Measurements from ENCODE around the gene VIT.

Gene VIT

DNA sequence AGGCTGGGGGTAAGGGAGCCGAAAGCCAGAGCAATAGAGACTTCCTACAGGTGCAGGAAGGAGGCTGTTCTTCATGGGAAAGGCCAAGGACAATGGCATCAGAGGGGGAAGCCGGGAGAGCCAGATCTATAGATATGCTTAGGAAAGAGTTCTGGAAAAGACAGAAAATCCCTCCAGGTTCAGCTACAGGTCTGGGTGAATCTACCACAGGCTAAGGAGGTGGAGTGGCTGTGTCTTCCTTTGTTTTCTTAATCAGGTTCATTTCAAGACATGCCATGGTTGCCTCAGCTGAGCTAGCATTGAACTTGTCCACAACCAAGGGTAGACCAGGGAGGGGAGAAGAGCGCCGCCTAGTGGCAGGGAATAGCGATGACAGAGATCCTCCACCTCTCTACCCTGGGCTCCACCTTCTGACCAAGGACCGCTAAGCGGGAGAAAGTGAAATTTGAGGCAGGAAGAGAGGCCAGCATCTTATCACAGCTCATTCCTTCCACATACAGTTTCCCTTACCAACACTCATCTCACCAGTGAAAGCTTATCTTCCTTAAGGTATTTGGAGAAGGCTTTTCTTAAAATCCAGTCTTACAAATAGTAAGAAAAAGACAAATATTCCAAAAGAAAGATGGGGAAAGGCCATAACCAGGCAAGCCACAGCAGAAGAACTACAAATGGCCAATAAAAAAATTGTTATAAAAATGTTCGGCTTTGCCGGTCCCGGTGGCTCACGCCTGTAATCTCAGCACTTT is 74.2 kb downstream of the VIT start:
- no peak for DNase-seq

DNA sequence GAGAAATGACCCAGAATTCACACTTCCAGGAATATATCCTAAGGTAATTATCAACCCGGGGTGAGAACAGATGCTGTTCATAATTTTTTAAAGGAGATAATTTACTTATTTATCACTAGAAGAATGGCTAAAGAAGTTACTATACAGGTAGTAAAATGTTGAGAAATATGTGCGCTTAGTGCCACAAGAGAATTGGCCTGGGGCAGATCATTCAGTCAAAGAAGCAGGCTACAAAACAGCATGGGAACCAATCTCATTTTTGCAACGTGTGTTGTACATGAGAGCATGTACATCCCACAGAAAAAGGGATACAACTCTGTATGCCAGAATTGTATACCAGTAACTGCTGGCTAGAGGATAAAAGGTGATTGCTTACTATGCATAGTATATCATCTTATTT is 75.2 kb downstream of the VIT start:
- no peak for DNase-seq

DNA sequence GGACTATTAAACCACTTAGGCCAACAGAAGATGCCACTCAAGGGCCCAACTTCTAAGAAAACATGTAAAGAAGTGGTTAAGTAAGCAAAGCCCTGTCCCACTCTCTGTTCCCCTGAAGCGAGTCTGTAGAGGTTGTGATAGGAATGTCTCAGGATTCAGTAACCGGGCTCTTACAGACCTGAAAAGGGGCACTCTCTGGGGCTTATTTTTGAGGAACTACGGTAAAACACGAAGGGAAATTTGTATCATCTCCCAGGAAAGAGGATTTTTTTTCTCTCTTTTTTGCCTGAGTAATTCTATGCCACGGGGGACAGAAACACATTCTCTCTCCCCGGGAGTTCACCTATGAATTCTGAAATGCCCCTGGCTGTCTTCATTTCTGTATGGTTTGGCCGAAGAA is 77.4 kb downstream of the VIT start:
- no peak for DNase-seq

DNA sequence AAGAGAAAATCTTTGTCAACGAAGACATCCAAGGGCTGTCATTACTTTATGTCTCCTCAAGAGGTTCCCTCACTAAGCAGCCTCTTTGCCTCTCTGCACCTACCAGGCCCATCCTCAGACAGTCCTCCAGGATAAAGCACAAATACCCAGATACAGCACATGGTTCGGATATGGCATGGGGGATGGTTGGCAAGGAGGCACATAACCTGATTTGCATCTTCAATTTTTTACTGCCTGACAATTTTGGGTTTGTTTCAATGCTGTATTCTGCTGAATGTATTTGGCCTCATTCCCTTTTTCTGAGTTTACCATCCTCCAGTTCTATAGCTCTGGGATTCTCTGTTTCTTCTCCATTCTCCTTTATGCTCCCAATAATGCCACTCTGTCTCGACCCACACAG is 78.8 kb downstream of the VIT start:
- no peak for DNase-seq

DNA sequence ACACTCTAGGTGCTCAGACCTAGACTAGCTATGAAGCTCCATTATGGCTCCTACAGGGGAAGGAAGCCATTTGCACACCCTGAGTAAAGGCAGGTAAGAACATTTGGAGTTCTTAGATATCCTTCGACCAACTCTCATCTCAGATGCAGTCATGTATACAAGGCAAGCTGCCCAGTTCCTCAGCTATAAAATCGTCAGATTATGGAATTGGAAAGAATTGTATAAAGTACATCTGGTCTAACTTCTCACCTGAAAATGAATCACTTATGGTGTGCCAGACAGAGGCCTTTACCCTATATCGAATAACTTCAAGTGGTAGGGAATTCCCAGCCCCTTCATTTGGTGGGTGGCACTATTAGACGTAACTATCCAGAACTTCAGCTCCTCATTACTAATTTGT is 79.3 kb downstream of the VIT start:
- DNase-seq = no peak

DNA sequence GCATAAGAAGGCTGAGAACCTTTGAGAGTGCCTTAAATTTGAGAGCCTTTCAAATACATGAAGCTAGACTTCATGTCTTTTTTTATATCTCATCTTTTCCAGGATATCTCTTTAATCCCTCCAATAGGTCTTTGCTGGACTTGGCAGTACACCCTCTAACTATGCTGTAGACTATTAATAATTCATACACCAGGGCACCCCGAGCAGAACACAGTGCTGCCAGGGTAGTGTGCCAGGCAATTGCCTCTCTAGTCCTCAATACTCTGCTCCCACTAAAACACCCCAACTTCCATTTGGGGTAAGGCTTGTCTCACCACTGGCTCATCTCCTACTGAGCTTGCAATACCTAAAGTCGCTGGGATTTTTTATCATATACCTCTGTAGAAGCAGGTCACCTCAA is 80.8 kb downstream of the VIT start:
- no peak for DNase-seq

DNA sequence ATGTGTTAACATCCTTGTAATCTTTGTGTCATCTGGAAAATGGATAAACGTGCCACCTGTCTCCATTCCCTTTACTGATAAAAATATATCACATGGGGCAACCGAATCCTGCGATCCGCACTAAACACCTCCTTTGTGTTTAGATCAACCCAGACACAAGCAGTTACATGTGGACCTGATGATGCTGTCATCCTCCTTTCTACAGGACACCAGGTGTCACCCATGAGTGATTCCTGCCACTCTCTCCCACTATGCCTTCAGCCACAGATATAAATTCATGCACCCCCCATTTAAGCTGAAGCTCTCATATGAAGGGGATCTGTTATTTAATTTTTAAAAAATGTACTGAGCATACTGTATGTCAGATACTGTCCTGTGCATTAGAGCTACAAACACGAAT is 81.3 kb downstream of the VIT start:
- DNase-seq = no peak

DNA sequence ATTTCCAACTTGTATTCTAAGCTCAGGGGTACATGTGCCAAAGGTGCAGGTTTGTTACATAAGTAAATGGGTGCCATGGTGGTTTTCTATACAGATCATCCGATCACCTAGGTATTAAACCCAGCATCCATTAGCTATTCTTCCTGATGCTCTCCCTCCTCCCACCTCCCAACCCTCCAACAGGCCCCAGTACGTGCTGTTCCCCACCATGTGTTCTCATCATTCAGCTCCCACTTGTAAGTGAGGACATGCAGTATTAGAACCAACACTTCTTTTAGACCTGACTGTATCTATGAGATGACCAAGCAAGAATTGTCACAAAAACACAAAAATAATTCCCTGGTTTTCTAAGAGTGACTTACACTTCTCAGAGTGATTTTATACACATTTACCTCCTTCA is 83.0 kb downstream of the VIT start:
- DNase-seq = no peak

DNA sequence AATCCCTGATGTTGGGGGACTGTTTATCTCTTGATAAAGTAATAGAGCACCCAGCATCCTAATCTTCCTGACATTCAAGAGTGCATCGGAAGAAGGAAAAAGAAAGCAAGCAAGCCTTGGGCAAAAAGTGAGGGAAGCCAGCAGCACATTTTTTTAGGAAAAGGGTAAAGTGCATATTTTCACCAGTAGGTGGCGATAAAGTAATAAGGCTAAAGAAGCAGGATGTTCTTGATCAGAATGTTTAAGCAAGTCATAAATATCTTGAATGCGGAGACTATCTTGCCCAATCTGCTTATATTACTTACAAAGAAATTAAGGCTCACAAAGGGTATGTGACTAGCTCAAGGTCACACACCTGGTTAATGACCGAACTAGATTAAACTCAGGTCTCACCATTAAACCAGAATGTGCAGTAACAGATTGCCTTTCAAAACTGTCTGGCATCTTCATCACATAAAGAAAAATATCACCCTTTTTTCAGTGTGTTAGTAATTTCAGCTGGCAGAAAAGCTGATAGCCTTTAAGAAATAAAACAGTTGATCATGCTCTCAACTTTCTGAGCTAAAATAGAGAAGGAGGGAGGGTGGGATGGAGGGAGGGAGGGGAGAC is 83.8 kb downstream of the VIT start:
- no peak for DNase-seq

DNA sequence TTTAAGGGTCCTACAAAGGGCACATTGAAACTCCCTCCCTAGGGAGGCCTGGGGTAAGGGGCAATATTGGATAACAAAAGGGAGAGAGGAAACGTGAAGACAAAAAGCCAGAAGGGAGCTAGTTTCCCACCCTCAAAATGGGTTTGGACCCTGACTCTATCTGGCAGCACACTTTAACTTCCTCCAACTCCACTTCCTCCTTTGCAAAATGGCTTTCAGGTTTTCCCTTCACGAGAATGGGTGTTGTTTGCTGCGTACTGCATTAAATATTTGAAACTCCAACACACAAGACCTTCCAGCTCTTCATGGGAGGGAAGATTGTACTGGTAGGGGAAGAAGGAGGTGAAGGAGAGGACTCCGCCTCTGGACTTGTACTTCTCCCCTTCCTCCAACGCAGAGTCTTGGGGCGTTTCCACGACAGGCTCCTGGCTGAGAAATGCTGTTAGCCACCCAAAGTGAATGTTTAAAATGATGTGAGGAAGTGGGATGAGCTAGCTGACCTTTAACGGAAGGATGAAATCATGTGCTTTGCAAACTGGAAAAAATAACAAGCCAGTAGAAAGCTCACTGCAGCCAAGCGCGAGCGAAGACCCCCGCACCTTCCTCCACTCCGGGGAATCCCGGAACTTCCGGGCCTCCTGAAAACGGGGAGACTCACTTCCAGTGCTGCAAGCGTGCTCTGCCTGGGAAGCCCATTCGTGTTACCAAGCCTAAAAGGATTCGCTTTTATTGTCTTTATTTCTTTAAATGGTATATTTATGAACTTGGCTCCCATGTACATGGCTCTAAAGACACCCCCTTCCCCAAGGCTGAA is 85.6 kb downstream of the VIT start:
- no peak for DNase-seq

DNA sequence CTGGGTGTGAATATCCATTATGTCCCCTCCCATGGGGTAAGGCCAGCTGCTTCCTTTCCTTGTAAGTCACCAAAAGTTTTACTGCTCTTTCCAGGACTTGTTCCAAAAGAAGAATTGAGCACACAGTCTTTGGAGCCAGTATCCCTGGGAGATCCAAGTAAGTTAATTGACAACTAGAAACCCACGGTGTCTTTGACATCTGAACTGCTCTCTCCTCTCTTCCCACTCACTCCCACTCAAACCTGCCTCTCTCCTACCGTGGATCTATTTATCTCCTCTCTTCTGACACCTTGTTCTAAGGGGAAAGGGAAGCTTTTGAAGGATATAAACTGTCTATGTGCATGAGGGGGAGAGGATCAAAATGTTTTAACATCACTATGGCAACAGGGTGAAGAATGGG is 86.7 kb downstream of the VIT start:
- DNase-seq = no peak

DNA sequence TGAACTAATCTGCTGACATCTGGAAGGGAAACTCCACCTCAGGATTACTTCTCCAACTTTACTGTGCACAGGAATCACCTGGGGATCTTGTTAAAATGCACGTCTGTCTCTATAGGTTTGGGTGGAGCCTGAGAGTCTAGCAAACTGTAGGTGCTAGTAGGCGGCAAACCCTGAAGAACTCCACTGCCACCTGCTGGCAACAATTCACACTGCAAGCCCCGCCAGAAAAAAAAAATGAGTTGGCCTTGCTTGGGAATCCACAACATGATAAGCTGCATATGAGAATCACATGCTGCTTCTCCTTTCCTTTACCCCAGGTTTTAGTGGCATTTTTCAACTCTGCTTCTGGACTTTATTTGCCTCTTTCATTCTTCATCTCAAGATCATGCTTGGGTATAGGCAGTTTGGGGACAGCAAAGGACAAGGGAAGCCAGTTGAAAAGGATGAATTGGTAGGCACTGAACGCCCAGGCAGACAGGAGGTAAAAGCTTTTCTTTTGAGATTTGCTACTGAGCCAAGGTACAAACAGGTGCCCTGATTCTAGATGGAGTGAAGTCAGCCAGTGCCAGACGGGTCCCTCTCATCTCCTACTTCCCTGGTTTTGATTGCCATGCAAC is 88.8 kb downstream of the VIT start:
- no peak for DNase-seq

DNA sequence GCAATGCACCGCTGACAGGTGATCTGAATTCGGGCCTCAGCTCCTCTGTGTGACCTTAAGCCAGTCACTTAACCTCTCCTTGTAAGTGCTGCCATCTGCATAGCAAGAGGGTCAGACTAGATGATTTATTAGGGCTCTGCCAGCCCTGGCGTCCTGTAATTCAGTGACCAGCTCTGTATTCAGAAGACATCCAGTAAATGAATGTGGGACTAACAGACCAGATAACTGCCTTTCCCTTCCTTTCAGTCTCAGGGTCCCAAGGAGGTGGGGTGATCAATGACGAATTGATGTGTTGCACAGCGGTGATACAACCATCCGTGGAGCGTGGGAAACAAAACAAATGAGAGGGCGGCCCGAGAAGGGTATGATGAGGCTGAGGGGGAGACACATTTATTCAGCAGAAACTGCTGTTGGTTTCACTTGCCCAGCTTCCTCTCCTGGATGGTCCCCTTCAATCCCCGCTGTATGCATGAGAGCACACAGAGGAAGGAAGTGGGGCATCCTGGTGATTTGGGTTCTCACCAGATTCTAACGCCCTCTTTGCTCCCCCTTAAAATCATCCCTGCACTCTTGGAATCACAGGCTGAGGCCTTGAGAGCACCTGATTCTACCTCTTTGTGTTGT is 92.8 kb downstream of the VIT start:
- DNase-seq = no peak

DNA sequence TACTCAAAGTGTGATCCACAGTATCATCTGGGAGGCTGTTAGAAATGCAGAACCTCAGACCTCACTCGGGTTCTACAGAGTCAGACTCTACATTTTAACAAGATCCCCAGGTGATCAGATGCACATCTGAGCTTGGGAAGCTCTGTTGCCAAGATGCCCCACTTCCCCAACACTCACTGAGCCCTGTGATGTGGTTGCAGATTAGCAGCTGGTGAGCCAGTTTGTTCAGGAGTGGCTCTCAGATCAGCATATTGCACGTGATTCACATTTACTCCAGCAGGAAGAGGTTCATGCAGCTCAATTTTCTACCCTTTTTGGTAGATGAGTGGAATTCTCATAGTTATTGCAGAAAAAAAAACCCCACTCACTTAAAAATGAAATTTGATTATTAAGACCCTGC is 96.4 kb downstream of the VIT start:
- no peak for DNase-seq

DNA sequence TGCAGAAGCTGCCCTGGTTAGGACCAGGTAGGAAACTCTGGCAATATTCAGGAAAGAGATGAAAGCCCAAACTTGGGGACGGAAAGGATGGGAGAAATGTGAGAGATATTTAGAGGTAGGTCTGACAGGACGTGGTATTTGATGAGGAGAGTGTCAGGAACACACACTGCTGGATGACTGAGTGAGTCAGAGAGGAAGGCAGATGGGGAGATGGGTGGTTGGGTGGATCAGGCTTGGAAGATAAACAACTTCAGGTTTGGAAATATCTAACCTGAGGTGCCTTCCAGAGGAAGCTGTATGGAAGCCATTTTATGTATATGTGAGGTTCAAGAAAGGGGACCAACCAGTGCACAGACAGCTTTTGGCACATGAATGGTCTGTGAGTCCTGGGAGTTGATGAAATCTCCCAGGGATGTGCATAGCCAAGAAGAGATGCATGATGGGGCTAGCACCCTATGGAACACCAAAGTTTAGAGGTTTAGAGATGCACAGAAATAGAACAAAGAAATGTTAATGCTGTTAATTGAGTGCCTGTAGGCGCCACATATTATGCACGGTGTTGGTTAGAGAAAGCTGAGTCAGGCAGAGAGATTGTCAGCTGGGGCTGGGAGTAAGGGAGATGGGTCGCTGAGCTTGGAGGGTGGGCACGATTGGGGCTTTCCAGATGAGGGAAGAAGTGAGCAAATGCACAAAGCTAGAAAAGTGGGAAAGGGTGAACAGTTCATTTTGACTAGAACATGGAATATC is 101.0 kb downstream of the VIT start:
- DNase-seq = no peak

DNA sequence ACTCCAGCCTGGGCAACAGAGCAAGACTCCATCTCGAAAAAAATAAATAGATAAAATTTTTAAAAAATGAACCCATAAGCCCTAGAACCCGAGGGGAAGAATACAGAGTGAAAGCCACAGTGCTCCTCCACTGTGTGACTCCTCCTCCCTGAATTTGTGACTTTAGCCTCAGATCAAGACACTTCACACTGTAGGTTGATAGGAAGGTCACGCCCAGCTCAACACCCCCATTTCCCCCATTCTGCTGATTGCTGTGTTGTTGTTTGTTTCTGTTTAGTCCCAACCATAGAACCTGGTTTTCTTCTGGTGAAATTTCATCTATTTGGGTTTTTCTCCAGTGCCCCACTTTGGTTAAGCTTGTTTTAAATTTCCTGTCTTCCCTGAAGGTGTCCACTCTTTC is 102.2 kb downstream of the VIT start:
- DNase-seq = no peak

DNA sequence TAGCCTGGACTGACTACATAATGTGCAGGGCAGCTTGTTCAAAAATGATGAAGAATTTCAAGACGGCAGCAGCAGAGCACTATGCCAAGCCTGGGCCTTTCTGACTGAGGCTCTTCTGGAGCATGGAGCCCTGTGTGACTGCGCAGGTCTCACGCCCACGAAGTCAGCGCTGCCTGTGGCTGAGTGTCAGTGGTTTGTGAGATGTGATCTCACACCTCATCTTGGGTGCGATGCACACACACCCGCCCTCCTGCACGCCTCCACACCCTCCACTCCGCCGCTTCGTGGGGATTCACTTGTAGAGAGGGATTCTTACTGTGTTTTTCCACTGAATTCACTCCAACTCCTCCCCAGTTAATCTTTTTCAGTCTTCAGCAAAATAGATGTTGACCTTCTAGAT is 103.9 kb downstream of the VIT start:
- peak; percentile 55 for DNase-seq

DNA sequence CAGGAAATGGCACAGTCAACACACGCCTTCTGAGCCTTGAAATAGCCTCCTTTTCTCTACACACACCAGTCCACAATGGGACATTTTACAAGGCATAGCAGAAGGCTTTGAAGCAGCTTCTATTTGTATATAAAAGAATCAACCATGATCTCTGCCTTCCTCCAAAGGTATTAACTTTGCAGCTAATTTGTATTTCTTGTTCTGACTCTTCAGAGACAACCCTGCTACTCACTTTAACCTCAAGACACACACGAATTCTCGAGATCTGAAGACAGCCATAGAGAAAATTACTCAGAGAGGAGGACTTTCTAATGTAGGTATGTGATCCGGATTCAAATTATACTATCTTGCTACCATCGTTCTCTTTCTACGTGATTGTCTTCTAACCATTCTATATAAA is 104.6 kb downstream of the VIT start:
- no peak for DNase-seq

DNA sequence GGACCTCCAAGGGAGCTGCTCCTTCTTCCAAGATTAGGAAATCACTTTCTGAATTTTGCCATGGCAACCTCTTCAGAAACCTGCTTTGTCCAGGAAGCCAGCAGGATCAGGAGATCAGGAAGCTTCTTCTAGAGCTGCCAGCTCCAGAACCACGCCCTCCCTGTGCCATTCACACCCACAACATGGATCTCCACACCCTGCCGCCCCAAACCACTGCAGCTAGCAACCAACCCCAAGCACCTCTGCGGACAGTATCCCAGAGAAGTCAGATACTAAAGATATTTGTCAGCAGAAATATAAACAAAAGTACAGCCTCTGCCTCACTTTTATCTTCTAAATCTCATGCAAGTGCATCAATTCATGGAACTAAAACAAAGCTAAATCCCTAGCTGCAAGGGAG is 106.4 kb downstream of the VIT start:
- DNase-seq = no peak

DNA sequence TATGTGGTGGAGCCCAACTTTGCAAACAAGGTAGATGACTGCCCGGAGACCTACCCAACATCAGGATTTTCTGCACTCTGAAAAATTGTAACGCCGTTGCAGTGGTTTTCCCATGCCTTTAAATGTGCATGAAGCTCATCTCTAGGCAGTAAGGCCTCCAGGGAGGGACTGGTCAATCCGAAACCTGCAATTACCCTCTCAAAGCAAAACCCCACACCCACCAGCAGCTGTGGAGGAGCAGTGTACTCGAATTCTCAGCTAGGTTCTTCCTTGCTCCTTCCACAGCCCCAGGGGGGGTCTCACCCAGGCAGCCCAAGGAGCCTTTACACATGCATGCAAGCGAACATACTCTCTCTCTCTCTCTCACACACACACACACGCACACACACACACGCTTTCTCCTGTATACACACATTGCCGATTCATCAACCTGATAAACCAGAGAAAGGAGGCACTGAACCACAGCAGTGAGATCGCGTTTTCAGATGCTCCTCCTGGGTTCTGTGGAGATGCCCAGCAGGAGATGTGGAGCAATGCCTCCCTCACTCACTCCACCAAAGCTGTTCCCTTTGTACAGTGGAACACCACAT is 109.2 kb downstream of the VIT start:
- DNase-seq = no peak

DNA sequence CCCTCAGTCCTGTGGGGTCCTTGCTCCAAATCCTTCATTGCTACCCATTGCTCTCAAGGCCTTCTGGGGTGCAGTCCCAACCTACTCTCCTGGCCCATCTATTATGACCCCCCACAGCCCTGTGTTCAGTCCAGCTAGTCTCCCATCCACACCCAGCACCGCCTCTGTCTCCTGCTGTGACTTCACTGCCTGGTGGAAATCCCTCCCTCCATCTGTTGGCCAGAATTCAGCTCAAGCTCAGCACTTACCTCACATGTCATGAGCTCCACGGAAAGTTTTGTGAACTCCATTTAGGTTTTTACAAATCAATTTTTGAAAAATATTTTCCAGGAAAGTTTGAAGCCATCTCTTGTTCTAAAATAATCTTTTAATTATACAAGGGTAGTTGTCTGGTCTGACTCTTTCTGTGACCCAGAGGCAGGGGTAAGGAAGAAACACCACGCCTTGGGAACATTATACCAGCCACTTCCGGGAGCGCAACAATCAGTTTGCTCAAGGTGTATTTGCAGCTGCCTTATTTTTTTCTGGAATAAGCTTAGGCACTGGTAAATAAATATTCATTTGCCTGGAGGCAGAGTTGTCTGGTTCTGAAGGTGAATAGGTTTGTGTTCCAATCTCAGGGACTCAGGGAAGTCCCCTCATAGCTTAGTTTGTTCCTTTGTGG is 110.8 kb downstream of the VIT start:
- no peak for DNase-seq

Data from activated gamma-delta T cell (primary cell).